AG10803 (cell line): ENCODE results near the gene GZF1.

Experiments
- DNase-seq: peaks from one replicate; pipeline ENCODE4 v3.0.0; 2010; ENCODE audit warnings: low read depth
- H3K4me3 ChIP-seq: 2 replicates; pipeline ENCODE4 v1.5.1; 2011; ENCODE audit warnings: mild to moderate bottlenecking, low read length, control low read depth
- CTCF ChIP-seq: conservative IDR thresholded peaks from 2 replicates; pipeline ENCODE4 v1.5.1; 2011; ENCODE audit warnings: mild to moderate bottlenecking, low read length, control low read depth, inconsistent platforms

Gene GZF1

GRCh38 chr20:23407781-23408464, 45.9 kb downstream of the GZF1 start:
- no peak overlapping the region for H3K4me3 ChIP-seq
- DNase-seq, result no peak
- no peak for TF ChIP-seq CTCF

GRCh38 chr20:23408957-23409356, 47.0 kb downstream of the GZF1 start:
- no peak overlapping the region for H3K4me3 ChIP-seq
- no peak for DNase-seq
- TF ChIP-seq CTCF, result no peak

- no peak overlapping the region for H3K4me3 ChIP-seq
- TF ChIP-seq CTCF, result no peak
- DNase-seq, result no peak
These were observed 47.8 kb downstream of the GZF1 start for GRCh38 chr20:23409800-23410199.

- no peak for TF ChIP-seq CTCF
These were observed 49.1 kb downstream of the GZF1 start for GRCh38 chr20:23410916-23411695.

GRCh38 chr20:23412026-23412425, 50.0 kb downstream of the GZF1 start:
- no peak for TF ChIP-seq CTCF
- peak; percentile 82 for DNase-seq
- H3K4me3 ChIP-seq, result no peak overlapping the region

More at GRCh38 chr20:23410916-23411695, 49.1 kb downstream of the GZF1 start:
- H3K4me3 ChIP-seq, result no peak overlapping the region
- DNase-seq, result peak; percentile 25

- H3K4me3 ChIP-seq, result no peak overlapping the region
- TF ChIP-seq CTCF, result no peak
- no peak for DNase-seq
These were observed 52.0 kb downstream of the GZF1 start for GRCh38 chr20:23413862-23414422.
